NT2/D1 (cell line): Measurements from ENCODE around the gene LDHAL6B.

Source experiments
- DNase-seq: peaks from one replicate; pipeline ENCODE4 v3.0.0-alpha.2; 2011; ENCODE audit warnings: low read depth, low spot score
- H3K27me3 ChIP-seq: 2 replicates; pipeline ENCODE4 v1.6.0; 2011; ENCODE audit warnings: mild to moderate bottlenecking; ENCODE audit not compliant: insufficient read length, insufficient read depth
- H3K36me3 ChIP-seq: 2 replicates; pipeline ENCODE4 v1.6.1; 2011; ENCODE audit warnings: mild to moderate bottlenecking, low read length, mixed read lengths; ENCODE audit not compliant: insufficient read depth, insufficient read length
- H3K4me1 ChIP-seq: 2 replicates; pipeline ENCODE4 v1.5.1; 2011; ENCODE audit not compliant: insufficient read depth, insufficient read length
- H3K4me3 ChIP-seq: 2 replicates; pipeline ENCODE4 v1.5.1; 2011; ENCODE audit warnings: low read depth; ENCODE audit not compliant: insufficient read length
- H3K9ac ChIP-seq: 2 replicates; pipeline ENCODE4 v1.6.0; 2011; ENCODE audit warnings: low read depth; ENCODE audit not compliant: insufficient read length
- H3K9me3 ChIP-seq: 2 replicates; pipeline ENCODE4 v1.5.1; 2011; ENCODE audit warnings: mild to moderate bottlenecking, low read length; ENCODE audit not compliant: insufficient read depth
- SUZ12 ChIP-seq: IDR thresholded peaks from 2 replicates; pipeline ENCODE4 v1.6.1; 2011; ENCODE audit not compliant: insufficient read length, insufficient read depth; ENCODE audit errors: extremely low read depth
- YY1 ChIP-seq: IDR thresholded peaks from 2 replicates; pipeline ENCODE4 v1.6.1; 2011; ENCODE audit not compliant: insufficient read length, insufficient read depth
- ZNF274 ChIP-seq: IDR thresholded peaks from 2 replicates; pipeline ENCODE4 v1.6.1; 2011; ENCODE audit warnings: mild to moderate bottlenecking, low read depth, low read length

Gene LDHAL6B

DNA sequence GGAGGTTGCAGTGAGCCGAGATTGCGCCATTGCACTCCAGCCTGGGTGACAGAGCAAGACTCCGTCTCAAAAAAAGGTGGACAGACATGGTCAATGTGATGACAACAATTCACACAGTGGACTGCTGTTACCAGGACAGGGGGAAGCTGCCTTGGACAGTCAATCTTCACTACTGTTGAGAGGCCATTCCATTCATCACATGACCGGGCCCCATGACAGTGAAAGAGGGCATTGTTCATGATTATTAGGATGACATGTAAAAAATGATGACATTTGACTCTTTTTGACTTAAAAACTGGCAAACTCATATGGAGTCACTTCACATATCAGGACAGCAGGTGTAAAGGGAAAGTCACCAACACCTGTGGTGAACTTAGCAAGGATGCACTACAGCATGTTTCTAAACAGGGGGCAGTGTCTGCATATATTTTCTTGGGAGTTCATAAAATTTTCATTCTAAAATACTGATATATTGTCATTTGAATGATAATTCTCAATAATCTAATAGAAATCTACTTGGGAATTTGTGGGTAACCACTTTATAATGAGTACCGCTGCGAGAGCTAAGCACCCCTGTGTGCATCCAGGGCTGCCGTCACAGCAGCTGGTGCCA lies 34.2 kb upstream of the LDHAL6B start:
- H3K9me3 ChIP-seq = 0 out of 2 replicates have a peak, but pooled peaks cover 5% of the 10 kb centered on the region
- H3K36me3 ChIP-seq = peaks cover 42% of the 10 kb centered on the region
- H3K9ac ChIP-seq = no peak overlapping the region
- TF ChIP-seq SUZ12 (no peak), YY1 (no peak), ZNF274 (no peak)
- no peak overlapping the region for H3K4me3 ChIP-seq
- no peaks in the 10 kb centered on the region for H3K27me3 ChIP-seq
- H3K4me1 ChIP-seq = no peaks in the 10 kb centered on the region
- no peak for DNase-seq

DNA sequence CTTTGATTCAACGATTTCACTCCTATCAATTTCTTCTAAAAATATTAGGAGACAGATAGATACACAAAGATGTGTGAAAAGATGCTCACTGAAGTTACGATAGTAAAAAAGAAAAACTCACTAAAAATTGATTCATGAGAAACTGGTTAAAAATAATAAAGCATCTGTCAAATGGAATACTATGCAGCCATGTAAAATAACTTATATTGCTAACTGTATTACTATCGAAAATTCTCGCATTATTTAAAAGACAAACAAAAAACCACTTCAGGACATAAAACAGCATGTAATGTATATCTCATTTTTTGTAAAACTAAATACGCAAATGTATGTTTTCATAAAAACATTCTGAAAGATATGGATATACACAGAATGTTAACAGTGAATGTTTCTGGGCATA lies 33.4 kb upstream of the LDHAL6B start:
- DNase-seq = no peak
- no peaks in the 10 kb centered on the region for H3K27me3 ChIP-seq
- H3K9me3 ChIP-seq = 0 out of 2 replicates have a peak, but pooled peaks cover 5% of the 10 kb centered on the region
- no peak overlapping the region for H3K4me3 ChIP-seq
- no peak overlapping the region for H3K9ac ChIP-seq
- no peak for TF ChIP-seq YY1
- no peak for TF ChIP-seq SUZ12
- no peak for TF ChIP-seq ZNF274
- H3K4me1 ChIP-seq = no peaks in the 10 kb centered on the region
- peaks cover 46% of the 10 kb centered on the region for H3K36me3 ChIP-seq

DNA sequence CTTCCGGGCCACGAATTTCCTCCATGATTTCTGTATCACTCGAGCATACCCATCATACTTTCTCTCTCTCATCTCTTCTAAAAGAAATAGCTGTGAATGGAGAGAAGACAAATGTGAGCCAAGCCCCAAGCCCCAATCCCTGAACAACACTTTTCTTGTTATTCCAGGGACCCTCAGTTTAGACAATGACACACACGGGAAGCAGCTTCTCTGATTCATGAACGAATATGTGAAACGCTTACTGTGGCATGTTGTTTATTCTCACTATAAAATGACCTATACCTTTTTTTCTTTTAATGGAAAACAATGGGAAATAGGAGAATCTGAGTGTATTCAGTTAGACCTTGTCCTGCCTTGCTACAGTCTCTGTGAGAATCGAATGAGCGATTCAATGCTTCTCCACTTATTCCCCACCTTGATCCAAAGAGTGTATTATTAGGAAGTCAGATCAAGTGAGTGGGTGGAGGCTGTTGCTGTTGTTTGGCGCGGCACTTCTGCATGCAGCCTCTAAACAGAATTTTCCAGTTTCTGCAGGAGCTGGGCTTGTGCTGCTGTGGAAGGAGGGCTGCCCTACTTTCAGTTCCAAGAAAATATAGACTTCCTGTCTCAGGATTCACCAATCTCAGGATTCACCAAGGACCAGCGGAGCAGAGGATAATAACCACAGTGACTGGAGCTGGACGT lies 32.4 kb upstream of the LDHAL6B start:
- Histone ChIP-seq H3K36me3 (peaks cover 57% of the 10 kb centered on the region), H3K27me3 (no peaks in the 10 kb centered on the region), H3K4me3 (no peak overlapping the region), H3K9ac (no peak overlapping the region), H3K4me1 (no peaks in the 10 kb centered on the region), H3K9me3 (0 out of 2 replicates have a peak, but pooled peaks cover 5% of the 10 kb centered on the region)
- no peak for DNase-seq
- no peak for TF ChIP-seq YY1
- no peak for TF ChIP-seq ZNF274

DNA sequence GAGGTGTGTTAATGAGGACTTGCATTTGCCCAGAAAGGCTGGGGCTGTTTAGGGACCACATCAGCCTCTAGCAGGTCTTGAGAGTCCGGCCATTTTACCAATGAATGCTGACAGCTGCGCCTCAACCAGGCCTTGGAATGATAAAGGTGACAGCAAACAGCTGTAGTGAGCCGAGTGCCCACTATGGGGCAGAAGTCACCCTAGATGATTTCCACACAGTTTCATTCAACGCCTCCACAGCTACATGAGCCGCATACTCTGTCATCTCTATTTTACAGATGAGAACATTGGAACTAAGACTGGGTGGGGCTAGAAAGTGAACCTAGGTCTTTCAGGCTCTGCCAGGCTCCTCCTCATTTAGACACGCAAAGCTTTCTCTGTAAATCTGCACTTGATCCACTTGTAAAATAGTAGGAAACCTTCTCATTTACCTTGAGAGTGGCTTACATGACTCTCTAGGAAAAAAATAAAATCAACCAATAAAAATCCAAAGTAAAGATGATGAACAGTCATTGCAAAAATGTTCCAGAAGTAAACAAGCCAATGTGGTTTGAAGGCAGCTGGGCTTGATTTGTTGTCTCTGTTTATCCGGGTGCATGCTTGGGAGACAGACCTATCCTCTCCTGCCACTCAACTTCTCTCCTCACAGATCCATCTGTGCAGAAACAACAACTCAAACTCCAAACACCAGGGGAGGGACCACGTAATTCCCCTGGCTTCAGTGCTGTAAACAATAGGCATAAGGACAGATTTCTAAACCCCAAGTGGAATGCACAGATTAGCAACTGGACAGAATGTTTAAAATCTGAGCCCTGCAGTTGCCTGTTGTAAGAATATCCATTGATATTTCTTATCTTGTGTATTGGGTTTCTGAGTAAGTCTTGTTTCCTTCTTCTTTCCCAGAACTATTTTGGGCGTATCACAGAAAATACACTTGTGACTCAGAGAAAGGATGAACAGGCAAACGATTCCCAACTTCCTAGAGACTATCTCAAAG lies 31.5 kb upstream of the LDHAL6B start:
- no peak for TF ChIP-seq SUZ12
- no peak for TF ChIP-seq ZNF274
- TF ChIP-seq YY1 = no peak
- no peak overlapping the region for H3K4me3 ChIP-seq
- no peaks in the 10 kb centered on the region for H3K4me1 ChIP-seq
- 0 out of 2 replicates have a peak, but pooled peaks cover 5% of the 10 kb centered on the region for H3K9me3 ChIP-seq
- no peaks in the 10 kb centered on the region for H3K27me3 ChIP-seq
- H3K36me3 ChIP-seq = peaks cover 57% of the 10 kb centered on the region
- DNase-seq = peak; percentile 43
- no peak overlapping the region for H3K9ac ChIP-seq

DNA sequence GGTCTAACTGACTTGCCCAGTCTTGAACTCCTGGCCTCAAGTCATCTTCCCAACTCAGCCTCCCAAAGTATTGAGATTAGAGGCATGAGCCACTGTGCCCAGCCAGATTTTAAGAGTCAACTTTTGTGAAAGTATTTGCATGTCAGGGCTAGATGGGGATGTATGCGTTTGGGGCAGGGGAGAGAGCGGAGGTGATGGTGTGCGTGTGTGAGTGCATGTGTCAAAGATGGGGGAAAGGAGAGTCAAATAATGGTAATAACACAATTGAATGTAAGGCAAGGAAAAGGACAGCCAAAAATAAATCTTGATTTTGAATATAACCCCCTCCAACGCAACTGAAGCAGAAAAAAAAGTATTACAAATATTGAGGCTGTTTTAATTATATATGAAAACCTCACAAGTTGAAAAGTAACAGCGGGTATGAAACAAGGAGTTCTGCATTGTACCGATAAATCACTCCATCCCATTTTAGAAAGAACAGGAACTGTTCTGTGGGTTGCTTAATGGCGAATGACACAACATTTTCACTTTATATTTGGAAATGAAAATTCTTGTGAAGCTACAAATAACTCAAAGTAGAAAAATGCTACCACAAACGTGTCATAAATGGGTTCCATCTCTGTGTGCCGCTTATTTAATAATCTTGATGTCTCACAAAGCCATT lies 29.9 kb upstream of the LDHAL6B start:
- H3K9ac ChIP-seq = no peak overlapping the region
- peaks cover 40% of the 10 kb centered on the region for H3K36me3 ChIP-seq
- TF ChIP-seq YY1 = no peak
- TF ChIP-seq ZNF274 = no peak
- TF ChIP-seq SUZ12 = no peak
- DNase-seq = no peak
- H3K9me3 ChIP-seq = peaks cover 10% of the 10 kb centered on the region
- no peaks in the 10 kb centered on the region for H3K4me1 ChIP-seq
- H3K27me3 ChIP-seq = no peaks in the 10 kb centered on the region
- H3K4me3 ChIP-seq = no peak overlapping the region

DNA sequence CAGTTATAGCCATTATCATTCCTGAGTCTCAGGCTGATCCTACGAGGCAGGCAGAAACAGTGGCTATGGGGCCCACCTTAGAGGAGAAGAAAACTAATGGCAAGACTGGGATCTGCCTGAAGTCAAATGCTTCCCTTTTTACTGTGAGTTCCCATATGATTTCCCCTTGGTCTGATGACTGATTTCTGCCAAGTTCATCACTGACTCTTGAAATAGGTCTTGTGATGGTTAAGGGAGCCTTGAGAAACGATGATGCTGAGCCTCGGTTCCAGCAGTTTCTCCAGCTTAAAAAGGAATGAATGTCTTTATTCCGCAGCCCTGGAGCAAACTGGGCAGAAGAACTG lies 29.4 kb upstream of the LDHAL6B start:
- Histone ChIP-seq H3K36me3 (peaks cover 38% of the 10 kb centered on the region), H3K9me3 (peaks cover 15% of the 10 kb centered on the region), H3K4me3 (no peak overlapping the region), H3K4me1 (no peaks in the 10 kb centered on the region), H3K27me3 (no peaks in the 10 kb centered on the region), H3K9ac (no peak overlapping the region)
- no peak for TF ChIP-seq ZNF274
- TF ChIP-seq YY1 = no peak
- TF ChIP-seq SUZ12 = no peak
- no peak for DNase-seq
